Uterus (tissue), 4 donors: Measurements from ENCODE around the gene TMEM273. TPM values are rescaled to one million over a fixed set of nuclear protein-coding genes. Genes with fewer than 3 reads are reported as not detected.

Experiments
- DNase-seq, 2 donors: peaks; one replicate each; pipeline ENCODE4 v3.0.0-alpha.2; 2019 to 2020
- H3K27ac ChIP-seq, 2 donors: fragments of 200-600 bp; sonication (generic); 1 replicate in 1 of 2; 2 replicates in 1 of 2; pipeline ENCODE4 v1.5.1; 2016 to 2018
- H3K27me3 ChIP-seq, 2 donors: fragments of 200-600 bp; sonication (generic); one replicate each; pipeline ENCODE4 v1.5.1; 2018 to 2019; ENCODE audit warnings: control low read depth in 1 of 2
- H3K36me3 ChIP-seq, 2 donors: fragments of 200-600 bp; sonication (generic); one replicate each; pipeline ENCODE4 v1.5.1; 2019; ENCODE audit warnings: control low read depth in 1 of 2
- H3K4me1 ChIP-seq, 2 donors: fragments of 200-600 bp; sonication (generic); one replicate each; pipeline ENCODE4 v1.5.1; 2018 to 2019; ENCODE audit warnings: control low read depth in 1 of 2
- H3K4me3 ChIP-seq, 2 donors: fragments of 200-600 bp; sonication (generic); 1 replicate in 1 of 2; 2 replicates in 1 of 2; pipeline ENCODE4 v1.5.1; 2018 to 2019; ENCODE audit warnings: mild to moderate bottlenecking in 1 of 2
- H3K9me3 ChIP-seq, 2 donors: fragments of 200-600 bp; sonication (generic); one replicate each; pipeline ENCODE4 v1.5.1; 2019; ENCODE audit warnings: control low read depth in 1 of 2
- POLR2A ChIP-seq, 2 donors: fragments of 450-650 bp; IDR thresholded peaks; one replicate each; pipeline ENCODE4 v1.6.1; 2016; ENCODE audit warnings: antibody characterized with exemption in 2 of 2, mild to moderate bottlenecking in 1 of 2, moderate library complexity in 1 of 2
- intact Hi-C: fragments of 100-400 bp; cut with DNase I; formaldehyde crosslinking; loops from one replicate; pipeline ENCODE4 v1.15.1; 2023; ENCODE audit warnings: low total_unique reads
- total RNA-seq, 4 donors: library from RNA; depleted of rRNA in 3 of 4; stranded (reverse); fragments of >200 nt in 3 of 4; gene quantifications; one replicate each; pipeline versions ENCODE4 v1.1.0 to v1.2.4, GENCODE V29; 2014 to 2023
- TF ChIP-seq, protein P1 (sequence below), 4 experiments: fragments of 200-600 bp in 2 of 4; fragments of 450-650 bp in 2 of 4; sonication (generic) in 2 of 4; IDR thresholded peaks; one replicate each; pipeline ENCODE4 v1.5.1; 2016 to 2019; ENCODE audit warnings: antibody characterized with exemption in 4 of 4, mild to moderate bottlenecking in 2 of 4, moderate library complexity in 1 of 4
- donor health status: DM: yes; HTN: yes; CAD: no.

Gene TMEM273
- total RNA-seq, 4 donors from 2014 or later = 8.5 to 38.9 (median 14.7) TPM

DNA sequence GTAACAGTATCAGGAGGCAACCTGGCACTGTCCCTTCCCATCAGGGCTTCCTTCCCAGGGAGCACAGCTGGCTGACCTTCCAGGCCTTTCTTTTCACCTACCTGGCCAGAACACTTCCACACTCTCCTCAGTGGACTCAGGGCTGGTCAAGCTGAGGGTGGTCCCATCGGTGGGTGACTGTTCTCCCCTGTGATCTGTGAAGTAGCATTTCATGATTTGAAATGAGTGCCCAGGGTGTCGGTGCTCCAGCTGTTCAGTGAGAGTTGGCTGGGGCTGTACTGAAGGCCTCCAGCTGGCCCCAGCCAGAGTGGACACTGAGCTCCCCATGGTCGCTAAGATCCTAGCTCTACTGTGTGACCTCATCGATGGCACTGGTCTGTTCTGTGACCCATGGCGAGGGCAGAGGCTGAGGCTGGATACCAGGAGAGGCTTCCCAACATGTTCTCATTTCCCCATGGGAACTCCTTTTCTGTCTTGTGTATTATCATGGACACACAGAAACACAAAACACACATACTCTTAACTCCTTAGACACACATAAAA, 54.4 kb downstream of the TMEM273 start, which contains the start of gene FAM170B:
Gene FAM170B (minus strand): TSS at position 316 of the 543 bp plus-strand sequence. CDS start 103 bp downstream, at position 213.
- Histone ChIP-seq H3K36me3 (no peaks in the 10 kb centered on the region), H3K4me3 (no peak within 1 kb of the TSS), H3K9me3 (no peaks in the 10 kb centered on the region), H3K27ac (peak within 1 kb of the TSS in 1 of 2 donors; percentile 69), H3K27me3 (no peaks in the 10 kb centered on the region), H3K4me1 (no peaks in the 10 kb centered on the region)
- intact Hi-C loops = no loop called here
- no peak for DNase-seq
- TF ChIP-seq, protein P1, sequence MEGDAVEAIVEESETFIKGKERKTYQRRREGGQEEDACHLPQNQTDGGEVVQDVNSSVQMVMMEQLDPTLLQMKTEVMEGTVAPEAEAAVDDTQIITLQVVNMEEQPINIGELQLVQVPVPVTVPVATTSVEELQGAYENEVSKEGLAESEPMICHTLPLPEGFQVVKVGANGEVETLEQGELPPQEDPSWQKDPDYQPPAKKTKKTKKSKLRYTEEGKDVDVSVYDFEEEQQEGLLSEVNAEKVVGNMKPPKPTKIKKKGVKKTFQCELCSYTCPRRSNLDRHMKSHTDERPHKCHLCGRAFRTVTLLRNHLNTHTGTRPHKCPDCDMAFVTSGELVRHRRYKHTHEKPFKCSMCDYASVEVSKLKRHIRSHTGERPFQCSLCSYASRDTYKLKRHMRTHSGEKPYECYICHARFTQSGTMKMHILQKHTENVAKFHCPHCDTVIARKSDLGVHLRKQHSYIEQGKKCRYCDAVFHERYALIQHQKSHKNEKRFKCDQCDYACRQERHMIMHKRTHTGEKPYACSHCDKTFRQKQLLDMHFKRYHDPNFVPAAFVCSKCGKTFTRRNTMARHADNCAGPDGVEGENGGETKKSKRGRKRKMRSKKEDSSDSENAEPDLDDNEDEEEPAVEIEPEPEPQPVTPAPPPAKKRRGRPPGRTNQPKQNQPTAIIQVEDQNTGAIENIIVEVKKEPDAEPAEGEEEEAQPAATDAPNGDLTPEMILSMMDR (IDR thresholded peaks at IDR 0.05) = no peak
- no peak for TF ChIP-seq POLR2A (IDR thresholded peaks at IDR 0.05)

DNA sequence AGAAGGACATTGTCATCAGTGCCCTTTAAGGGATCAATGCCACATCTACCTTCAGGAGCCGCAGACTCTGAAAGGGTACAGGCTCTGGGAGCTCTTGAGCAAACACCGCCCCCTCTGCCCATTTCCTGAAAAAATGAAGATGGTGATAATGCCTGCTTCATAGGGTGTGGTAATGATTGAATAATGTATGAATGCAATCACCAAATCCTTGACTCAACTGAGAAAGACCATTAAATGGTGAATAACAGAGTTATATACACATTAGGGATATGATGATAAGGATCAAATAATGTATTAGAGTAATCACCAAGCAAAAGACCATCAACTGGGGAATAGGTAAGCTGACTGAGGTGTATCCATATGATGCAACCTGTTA, 55.8 kb downstream of the TMEM273 start:
- Histone ChIP-seq H3K27me3 (no peaks in the 10 kb centered on the region), H3K4me1 (no peaks in the 10 kb centered on the region), H3K27ac (no peak overlapping the region), H3K36me3 (no peaks in the 10 kb centered on the region), H3K9me3 (no peaks in the 10 kb centered on the region), H3K4me3 (no peak overlapping the region)
- TF ChIP-seq, protein P1 (IDR thresholded peaks at IDR 0.05) = no peak
- no peak for TF ChIP-seq POLR2A (IDR thresholded peaks at IDR 0.05)
- intact Hi-C loops = no loop called here
- DNase-seq = no peak

DNA sequence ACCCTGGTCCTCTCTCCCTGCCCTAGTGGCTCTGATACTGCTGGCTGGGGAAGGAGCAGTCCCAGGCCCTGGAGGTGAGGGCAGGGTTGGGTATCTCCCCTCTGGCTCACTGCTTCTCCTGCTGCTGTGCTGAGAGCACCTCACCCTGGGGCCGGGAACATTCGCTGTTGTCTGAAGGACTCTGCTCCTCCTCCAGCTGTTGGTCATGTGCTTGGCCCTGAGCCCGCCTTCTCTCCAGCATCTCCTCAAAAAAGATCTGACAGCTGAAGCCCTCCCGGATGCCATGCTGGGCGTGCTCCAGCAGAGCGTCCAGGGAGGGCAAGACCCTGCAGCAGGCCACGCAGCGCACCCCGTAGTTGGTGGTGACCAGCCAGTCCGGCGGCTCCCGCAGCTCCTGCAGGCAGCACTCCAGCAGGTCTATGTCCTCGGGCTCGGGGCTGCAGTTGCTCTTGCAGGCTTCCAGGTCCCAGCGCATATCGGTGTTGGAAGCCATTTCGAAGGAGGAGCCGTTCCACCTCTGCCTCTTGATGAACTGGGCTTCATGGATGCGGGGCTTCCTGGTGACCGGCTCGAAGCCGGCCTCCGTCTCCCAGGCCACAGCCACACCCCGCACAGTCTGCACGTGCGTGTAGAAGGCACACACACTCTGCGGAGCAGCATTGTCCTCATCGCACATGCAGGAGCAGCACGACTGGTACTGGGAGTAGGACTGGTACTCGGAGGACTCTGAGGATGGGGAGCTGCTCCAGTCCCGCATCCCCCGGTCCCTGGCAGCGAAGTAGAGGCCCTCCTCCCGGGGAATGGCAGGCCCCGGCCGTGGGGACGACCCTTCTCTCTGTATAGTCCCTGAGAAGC, 56.5 kb downstream of the TMEM273 start:
- no peaks in the 10 kb centered on the region for H3K4me1 ChIP-seq
- no peak overlapping the region for H3K4me3 ChIP-seq
- peak in 1 of 2 donors; percentile 43 for DNase-seq
- no peaks in the 10 kb centered on the region for H3K9me3 ChIP-seq
- intact Hi-C loops = no loop called here
- no peak overlapping the region for H3K27ac ChIP-seq
- H3K36me3 ChIP-seq = no peaks in the 10 kb centered on the region
- TF ChIP-seq, protein P1 (IDR thresholded peaks at IDR 0.05) = no peak
- no peak for TF ChIP-seq POLR2A (IDR thresholded peaks at IDR 0.05)
- no peaks in the 10 kb centered on the region for H3K27me3 ChIP-seq

DNA sequence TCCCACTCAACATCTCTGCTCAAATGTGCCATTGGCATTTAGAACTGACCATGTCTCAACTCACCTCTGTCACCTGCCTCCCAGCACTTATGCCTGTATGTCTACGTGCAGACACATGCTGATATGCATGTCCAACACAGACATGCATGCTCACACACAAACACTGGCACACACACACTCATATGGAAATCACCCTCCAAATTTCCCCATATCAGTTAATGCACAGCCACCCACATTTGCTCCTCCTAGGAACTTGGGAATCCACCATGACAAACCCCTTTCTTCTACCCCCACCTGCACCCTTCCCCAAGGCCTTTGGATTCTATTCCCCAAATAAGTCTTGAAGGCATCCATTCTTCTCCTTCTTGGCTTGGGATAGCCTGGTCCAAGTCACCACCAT, 58.8 kb downstream of the TMEM273 start:
- no peaks in the 10 kb centered on the region for H3K9me3 ChIP-seq
- no peaks in the 10 kb centered on the region for H3K4me1 ChIP-seq
- no peaks in the 10 kb centered on the region for H3K36me3 ChIP-seq
- intact Hi-C loops = no loop called here
- DNase-seq = no peak
- no peak for TF ChIP-seq POLR2A (IDR thresholded peaks at IDR 0.05)
- TF ChIP-seq, protein P1 (IDR thresholded peaks at IDR 0.05) = no peak
- H3K4me3 ChIP-seq = no peak overlapping the region
- H3K27me3 ChIP-seq = no peaks in the 10 kb centered on the region
- no peak overlapping the region for H3K27ac ChIP-seq

DNA sequence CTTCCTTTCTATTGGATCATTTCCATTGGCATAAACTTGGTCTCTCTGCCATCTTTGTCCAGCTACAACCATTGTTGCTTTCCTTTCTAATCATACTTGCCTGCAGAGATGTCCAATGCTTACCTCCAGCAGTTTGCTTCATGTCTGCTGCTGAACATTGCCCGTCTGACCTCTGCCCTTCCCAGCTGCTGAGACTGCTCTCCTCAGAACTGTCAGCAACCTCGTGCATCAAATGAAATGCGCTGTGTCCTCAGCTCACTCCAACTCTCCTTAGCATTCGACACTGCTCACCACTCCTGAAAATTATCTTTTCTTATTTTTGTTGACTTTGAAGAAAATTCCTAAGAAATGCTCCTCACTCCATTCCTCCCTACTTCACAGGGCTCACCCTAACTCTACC, 59.3 kb downstream of the TMEM273 start:
- no peak overlapping the region for H3K4me3 ChIP-seq
- no peaks in the 10 kb centered on the region for H3K27me3 ChIP-seq
- no peaks in the 10 kb centered on the region for H3K36me3 ChIP-seq
- no peak overlapping the region for H3K27ac ChIP-seq
- intact Hi-C loops = no loop called here
- no peaks in the 10 kb centered on the region for H3K4me1 ChIP-seq
- no peaks in the 10 kb centered on the region for H3K9me3 ChIP-seq
- TF ChIP-seq, protein P1 (IDR thresholded peaks at IDR 0.05) = no peak
- no peak for TF ChIP-seq POLR2A (IDR thresholded peaks at IDR 0.05)
- DNase-seq = no peak
